HEK293T (cell line): ENCODE measurements around the gene EXOC3L2.

Source experiments
- CTCF ChIA-PET: fragments of 350-600 bp; formaldehyde crosslinking; extraction: SDS; loops from one replicate; lab custom pipeline; 2021; ENCODE audit warnings: antibody characterized with exemption, inconsistent platforms; lab: Yijun Ruan, JAX
- POLR2A ChIA-PET: fragments of 350-600 bp; formaldehyde crosslinking; extraction: SDS; loops from one replicate; lab custom pipeline; 2020; ENCODE audit warnings: antibody characterized with exemption, inconsistent platforms; lab: Yijun Ruan, JAX
- DNase-seq: peaks from one replicate; pipeline ENCODE4 v3.0.0; 2012; ENCODE audit warnings: mixed read lengths; ENCODE audit errors: extremely low spot score
- ARNT ChIP-seq: fragments of 450-650 bp; IDR thresholded peaks from 2 replicates; pipeline ENCODE4 v1.6.1; 2017; ENCODE audit warnings: mild to moderate bottlenecking
- BHLHE40 ChIP-seq: fragments of 450-650 bp; IDR thresholded peaks from 2 replicates; pipeline ENCODE4 v1.6.1; 2016; ENCODE audit warnings: mild to moderate bottlenecking, moderate library complexity, borderline replicate concordance
- CTBP1 ChIP-seq: fragments of 450-650 bp; IDR thresholded peaks from 2 replicates; pipeline ENCODE4 v1.6.1; 2016; ENCODE audit warnings: borderline replicate concordance
- ELF4 ChIP-seq: fragments of 450-650 bp; IDR thresholded peaks from 2 replicates; pipeline ENCODE4 v1.6.1; 2017; ENCODE audit warnings: antibody characterized with exemption
- FOXA1 ChIP-seq: fragments of 450-650 bp; IDR thresholded peaks from 2 replicates; pipeline ENCODE4 v1.6.1; 2016; ENCODE audit warnings: mild to moderate bottlenecking
- FOXK2 ChIP-seq: fragments of 450-650 bp; IDR thresholded peaks from 2 replicates; pipeline ENCODE4 v1.6.1; 2016; ENCODE audit warnings: mild to moderate bottlenecking
- FOXM1 ChIP-seq: fragments of 450-650 bp; IDR thresholded peaks from 2 replicates; pipeline ENCODE4 v1.6.1; 2017; ENCODE audit warnings: mild to moderate bottlenecking, borderline replicate concordance
- HDGF ChIP-seq: fragments of 450-650 bp; IDR thresholded peaks from 2 replicates; pipeline ENCODE4 v1.6.1; 2017; ENCODE audit warnings: antibody characterized with exemption, borderline replicate concordance
- L3MBTL2 ChIP-seq: fragments of 450-650 bp; conservative IDR thresholded peaks from 2 replicates; pipeline ENCODE4 v1.6.1; 2016; ENCODE audit warnings: mild to moderate bottlenecking
- LEF1 ChIP-seq: fragments of 450-650 bp; IDR thresholded peaks from 2 replicates; pipeline ENCODE4 v1.6.1; 2017; ENCODE audit warnings: mild to moderate bottlenecking, borderline replicate concordance
- NFRKB ChIP-seq: fragments of 450-650 bp; IDR thresholded peaks from 2 replicates; pipeline ENCODE4 v1.6.1; 2016; ENCODE audit warnings: mild to moderate bottlenecking, moderate library complexity
- PKNOX1 ChIP-seq: fragments of 450-650 bp; IDR thresholded peaks from 2 replicates; pipeline ENCODE4 v1.6.1; 2016
- SP1 ChIP-seq: fragments of 450-650 bp; IDR thresholded peaks from 2 replicates; pipeline ENCODE4 v1.6.1; 2017
- SUZ12 ChIP-seq: fragments of 450-650 bp; IDR thresholded peaks from 2 replicates; pipeline ENCODE4 v1.6.1; 2016; ENCODE audit warnings: mild to moderate bottlenecking
- TARDBP ChIP-seq: fragments of 450-650 bp; IDR thresholded peaks from 2 replicates; pipeline ENCODE4 v1.6.1; 2016
- ZNF384 ChIP-seq: fragments of 450-650 bp; IDR thresholded peaks from 2 replicates; pipeline ENCODE4 v1.6.1; 2016

EXOC3L2 gene

GRCh38 chr19:45163156-45163555 lies 82.1 kb downstream of the EXOC3L2 start:
- TF ChIP-seq NFRKB (no peak), ELF4 (no peak), BHLHE40 (no peak), HDGF (no peak)
- ChIA-PET CTCF (no interaction called here), POLR2A (no interaction called here)
- no peak for DNase-seq

- ChIA-PET POLR2A (no interaction called here), CTCF (interaction anchor here (1.0 kb wide), 1 partner anchor 25 kb away, joined by 3 read pairs; no protein-coding TSS in a partner anchor)
- no peak for DNase-seq
- TF ChIP-seq BHLHE40, result no peak
- no peak for TF ChIP-seq ELF4
- no peak for TF ChIP-seq CTBP1
- no peak for TF ChIP-seq NFRKB
- no peak for TF ChIP-seq ZNF384
- no peak for TF ChIP-seq FOXM1
- no peak for TF ChIP-seq HDGF
- TF ChIP-seq PKNOX1, result no peak
- TF ChIP-seq FOXA1, result no peak
- no peak for TF ChIP-seq LEF1
- TF ChIP-seq SP1, result no peak
- no peak for TF ChIP-seq L3MBTL2
- no peak for TF ChIP-seq SUZ12
- no peak for TF ChIP-seq TARDBP
- TF ChIP-seq FOXK2, result no peak
- no peak for TF ChIP-seq ARNT
Observed at GRCh38 chr19:45162608-45163143, 82.5 kb downstream of the EXOC3L2 start.
